ENCODE measurements around the gene TSBP1.

- TF ChIP-seq CTCF (CRISPR knock-in tag; IDR thresholded peaks at IDR 0.05) (no peak), FOXM1 (CRISPR knock-in tag; IDR thresholded peaks at IDR 0.05) (no peak), MYC (CRISPR knock-in tag; IDR thresholded peaks at IDR 0.05; ENCODE audit: borderline replicate concordance) (no peak), ZBTB33 (CRISPR knock-in tag; IDR thresholded peaks at IDR 0.05) (no peak), RBM22 (optimal IDR thresholded peaks at IDR 0.05; ENCODE audit: low read length) (no peak), TCF7L2 (IDR thresholded peaks at IDR 0.05; ENCODE audit: low read depth, low read length) (no peak), ZUFSP (CRISPR knock-in tag; IDR thresholded peaks at IDR 0.05; ENCODE audit: borderline replicate concordance) (no peak), MAX (IDR thresholded peaks at IDR 0.05) (no peak), ELF4 (CRISPR knock-in tag; IDR thresholded peaks at IDR 0.05; ENCODE audit: borderline replicate concordance) (no peak)
Observed at GRCh38 chr6:32355018-32355417, 16.7 kb downstream of the TSBP1 start.

Measured in HepG2 (cell line).